Activated CD4-positive, alpha-beta T cell treated with anti-CD3 and anti-CD28 coated beads for 1 hour (primary cell): ENCODE data around the gene TMEM258.
A peak's percentile ranks its signal among the peaks of the same experiment; 100 is the strongest.

Experiments used
- DNase-seq: peaks from one replicate; pipeline ENCODE4 v3.0.0-alpha.2; 2020

TMEM258 gene

DNA sequence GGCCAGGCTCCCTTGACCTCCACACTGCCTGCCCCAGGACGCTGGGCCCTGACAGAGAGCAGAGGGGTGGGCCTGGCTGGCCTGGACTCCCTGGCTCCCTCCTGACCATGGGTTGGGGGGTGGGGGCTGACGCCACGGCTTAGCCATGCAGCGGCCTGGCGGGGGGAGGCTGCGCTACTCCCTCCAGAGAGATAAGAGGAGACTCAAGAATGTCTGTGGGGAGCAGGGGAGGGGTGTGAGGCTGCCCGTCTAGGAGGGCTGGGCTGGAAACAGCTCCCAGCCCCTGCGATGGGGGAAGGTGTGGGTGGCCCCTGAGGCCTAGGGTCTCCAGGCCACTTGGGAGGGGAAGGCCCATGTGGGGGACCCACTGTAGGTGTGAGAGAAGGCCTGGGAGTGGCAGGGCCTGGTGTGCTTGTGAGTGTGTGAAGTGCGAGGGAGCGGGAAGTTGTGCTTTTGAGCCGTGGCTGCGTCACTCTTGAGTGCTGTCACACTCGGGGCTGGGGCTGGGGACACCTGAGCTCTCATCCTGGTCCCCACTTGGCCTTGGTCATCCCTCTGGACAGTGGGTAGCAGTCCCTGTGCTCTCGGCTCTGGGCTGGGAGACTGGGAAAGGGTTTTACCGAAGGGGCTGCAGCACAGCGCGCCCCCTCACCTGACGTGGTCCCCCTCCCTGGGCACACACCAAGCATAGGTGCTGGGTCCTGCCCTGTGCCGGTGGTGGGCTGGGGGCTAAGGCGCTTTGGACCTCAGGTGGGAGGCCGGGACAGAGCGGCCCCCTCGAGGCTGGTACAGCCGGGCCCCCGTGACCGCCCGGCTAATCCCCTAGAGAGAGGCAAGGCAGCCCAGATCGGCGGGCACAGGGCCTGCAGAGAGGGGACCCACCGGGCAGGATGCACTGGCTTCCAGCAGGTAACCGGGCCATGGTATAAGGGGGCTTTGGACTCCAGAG is 37.6 kb downstream of the TMEM258 start:
- no peak for DNase-seq

DNA sequence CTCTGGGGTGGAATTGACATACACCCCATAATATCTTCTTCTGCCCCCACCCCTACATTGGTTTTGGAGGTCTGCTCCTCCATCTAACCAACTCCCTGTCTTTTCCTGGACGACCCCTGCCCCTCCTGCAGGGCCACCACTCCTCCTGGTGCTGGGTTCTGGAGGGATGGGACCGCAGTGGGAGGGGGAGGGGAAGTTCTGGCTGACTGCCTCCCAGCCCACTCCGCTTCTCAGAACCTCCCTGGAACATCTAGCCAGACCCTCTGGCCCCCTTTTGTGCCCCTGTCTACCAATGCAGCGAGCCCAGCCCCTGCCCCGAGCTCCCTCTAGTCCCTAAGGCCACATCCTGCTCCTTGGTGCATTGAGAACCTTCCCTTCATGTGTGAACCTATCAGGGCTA is 38.7 kb downstream of the TMEM258 start:
- no peak for DNase-seq

GRCh38 chr11:61752925-61753521 is 39.4 kb downstream of the TMEM258 start:
- DNase-seq, result no peak

- peak; percentile 31 for DNase-seq
These were observed 40.1 kb downstream of the TMEM258 start, which contains the start of gene MYRF for GRCh38 chr11:61752117-61752924. TSS of gene MYRF (plus strand) at chr11:61752636. CDS start at chr11:61752745, 109 bp downstream.

DNA sequence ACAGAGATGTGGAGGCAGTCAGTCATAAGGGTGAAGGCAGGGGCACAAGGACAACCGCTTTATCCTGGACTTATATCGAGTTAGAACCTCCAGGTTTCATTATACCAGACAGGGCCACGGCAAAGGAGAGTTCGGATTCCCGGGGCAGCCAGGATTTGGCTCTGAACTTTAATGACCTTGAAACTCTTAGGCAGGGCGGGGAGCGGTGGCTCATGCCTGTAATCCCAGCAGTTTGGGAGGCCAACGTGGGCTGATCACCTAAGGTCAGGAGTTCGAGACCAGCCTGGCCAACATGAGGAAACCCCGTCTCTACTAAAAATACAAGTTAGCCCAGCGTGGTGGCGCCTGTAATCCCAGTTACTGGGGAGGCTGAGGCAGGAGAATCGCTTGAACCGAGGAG is 41.0 kb downstream of the TMEM258 start:
- no peak for DNase-seq

- DNase-seq, result no peak
These were observed 41.6 kb downstream of the TMEM258 start for GRCh38 chr11:61750631-61751273.

DNA sequence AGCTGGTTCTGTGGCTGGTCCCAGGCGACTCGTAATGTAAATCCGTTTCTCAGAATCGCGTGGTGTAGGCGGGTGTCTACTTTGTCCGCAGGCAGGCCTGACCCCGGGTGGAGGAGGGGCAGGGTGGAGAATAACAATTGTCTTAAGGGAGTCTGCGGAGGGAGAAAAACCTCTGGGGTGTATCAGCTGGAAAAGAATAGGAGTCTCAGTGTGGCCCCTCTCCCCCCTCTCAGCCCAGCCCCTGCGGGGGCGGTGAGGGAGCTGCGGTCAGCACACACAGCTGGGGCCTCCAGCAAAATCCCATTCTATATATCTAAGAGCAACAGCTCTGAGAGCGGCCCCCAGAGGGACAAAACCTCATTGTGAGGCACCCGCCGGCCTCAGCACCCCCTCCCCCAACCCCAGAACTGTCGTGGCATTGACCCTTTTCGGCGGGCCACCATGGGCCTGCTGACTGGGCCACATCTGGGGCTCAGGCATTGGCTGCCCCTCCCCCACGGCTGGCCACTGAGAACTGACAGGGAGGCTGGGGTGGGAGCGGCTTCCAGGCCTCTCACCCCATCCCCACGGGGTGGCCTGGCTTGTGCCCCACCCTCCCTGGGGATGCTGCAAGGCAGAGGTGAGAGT is 42.7 kb downstream of the TMEM258 start:
- no peak for DNase-seq

DNA sequence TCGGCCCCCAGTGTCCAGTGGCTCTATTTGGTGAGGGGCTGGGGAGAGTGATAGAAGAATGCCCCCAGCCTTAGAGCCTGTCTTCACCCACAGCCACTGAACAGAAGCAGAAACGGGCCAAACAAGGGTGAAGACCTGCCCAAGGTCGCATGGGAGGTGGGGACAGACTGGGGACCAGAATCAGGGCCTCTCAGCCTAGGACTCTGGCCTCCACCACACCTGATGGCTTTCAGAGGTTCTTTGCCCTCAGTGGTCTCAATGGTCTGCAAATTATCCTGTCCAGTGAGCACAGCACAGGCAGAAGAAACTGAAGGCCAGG is 44.5 kb downstream of the TMEM258 start:
- no peak for DNase-seq

DNA sequence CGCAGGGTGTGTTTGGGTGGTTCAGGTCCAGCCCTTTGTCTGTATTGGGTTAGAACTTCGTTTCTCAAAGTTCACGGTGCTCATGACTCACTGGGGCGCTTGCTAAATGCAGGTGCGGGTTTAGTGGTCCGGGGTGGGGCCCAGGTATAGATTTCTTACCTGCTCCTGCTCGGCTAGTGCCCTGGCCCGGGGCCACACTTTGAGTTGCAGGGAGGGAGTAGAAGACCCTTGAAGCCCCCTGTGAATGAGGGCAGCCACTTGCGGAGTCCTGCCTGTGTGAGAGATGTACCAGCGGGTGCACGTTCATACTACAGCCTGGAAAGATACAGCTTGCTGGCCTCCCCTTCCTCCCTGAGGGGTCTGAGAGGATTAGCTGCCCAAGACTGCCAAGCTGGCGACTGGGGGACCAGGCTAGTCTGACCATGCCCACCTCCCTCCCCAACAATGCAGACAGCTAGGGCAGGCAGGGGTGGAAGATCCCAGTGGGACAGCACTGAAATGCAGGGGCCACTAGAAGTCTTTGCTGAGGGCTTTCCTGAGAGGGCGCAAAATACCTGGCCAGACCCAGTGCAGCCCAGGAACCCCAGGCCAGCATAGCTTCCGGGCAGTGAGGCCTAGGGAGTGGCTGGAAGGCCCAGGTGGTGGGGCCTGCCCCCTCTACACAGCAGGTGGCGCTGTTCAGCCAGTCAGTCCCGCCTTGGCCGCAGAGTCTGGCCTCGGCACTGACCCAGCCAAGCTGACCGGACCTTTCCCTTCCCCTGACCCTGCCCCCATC is 45.0 kb downstream of the TMEM258 start:
- DNase-seq, result no peak

DNA sequence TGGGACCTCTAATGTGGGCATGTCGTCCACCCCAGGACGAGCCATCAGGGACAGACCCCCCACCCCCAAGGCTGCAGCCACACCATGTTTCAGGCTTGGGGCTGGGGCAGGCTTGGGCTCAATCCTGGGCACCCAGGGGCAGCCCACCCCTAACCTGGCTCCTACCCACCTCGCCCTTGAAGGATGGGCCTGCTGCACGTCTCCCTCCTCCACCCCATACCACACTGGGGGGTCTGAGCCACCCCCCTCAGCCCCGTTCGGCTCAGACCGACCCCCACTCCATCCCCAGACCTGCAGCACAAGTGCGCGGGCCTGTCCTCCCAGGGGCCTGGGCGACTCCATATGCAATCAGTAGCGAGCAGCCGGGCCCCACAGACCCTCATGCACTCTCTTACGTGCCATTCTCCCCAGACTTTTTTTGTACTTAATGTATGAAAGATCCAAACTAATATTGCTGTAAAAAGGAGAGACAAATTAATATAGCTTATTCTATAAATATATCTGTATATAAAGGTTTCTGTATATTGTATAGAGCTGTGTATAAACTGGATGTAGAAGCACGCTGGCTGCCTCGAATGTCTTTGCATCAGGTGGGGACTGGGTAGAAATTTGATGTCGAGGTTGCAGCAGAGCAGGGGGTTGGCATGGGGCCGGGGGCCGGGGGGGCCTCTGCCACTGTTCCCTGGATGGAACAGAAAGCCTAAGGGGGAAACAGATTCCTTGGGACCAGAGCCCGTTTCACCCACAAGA is 45.8 kb downstream of the TMEM258 start:
- no peak for DNase-seq

DNA sequence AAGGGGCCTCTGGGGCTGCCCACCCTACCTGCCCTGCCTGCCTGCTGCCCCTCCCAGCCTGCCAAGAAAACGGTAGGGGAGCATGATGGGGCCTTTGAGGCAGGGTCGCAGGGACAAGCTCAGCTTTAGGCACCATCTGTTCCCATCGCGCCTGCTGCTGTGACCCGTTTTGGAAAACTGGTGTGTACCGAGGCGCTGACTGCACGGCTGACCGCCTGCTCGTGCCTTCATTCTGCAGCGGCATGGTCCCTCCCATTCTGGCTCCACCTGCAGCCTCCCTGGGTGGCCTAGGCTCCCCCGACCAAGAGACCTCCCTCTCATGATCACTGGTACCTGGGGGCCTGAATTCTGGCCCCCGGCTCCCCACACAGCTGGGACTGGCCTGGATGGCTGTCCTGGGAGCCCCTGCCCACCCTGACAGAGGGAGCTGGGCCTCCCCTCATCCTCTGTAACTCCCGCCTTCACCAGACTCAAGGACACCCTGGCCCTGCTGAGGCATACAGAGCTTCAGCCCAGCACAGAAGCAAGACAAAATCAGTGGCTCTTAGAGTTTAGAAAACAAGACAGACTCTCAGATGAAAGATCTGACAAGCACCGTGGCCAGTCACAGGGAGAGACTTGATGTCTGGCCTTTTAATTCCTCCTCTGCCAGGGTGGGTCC is 46.5 kb downstream of the TMEM258 start:
- DNase-seq, result no peak

GRCh38 chr11:61744609-61745156 is 47.7 kb downstream of the TMEM258 start:
- no peak for DNase-seq

DNA sequence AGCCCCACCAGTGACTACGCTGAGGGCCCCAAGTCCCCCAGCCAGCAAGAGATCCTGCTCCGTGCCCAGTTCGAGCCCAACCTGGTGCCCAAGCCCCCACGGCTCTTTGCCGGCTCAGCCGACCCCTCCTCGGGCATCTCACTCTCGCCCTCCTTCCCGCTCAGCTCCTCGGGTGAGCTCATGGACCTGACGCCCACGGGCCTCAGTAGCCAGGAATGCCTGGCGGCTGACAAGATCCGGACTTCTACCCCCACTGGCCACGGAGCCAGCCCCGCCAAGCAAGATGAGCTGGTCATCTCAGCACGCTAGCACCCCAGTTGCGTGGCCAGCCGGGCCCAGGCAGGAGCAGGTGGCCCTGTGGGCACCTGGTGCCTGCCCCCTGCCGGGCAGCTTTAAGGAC is 48.2 kb downstream of the TMEM258 start:
- no peak for DNase-seq

DNA sequence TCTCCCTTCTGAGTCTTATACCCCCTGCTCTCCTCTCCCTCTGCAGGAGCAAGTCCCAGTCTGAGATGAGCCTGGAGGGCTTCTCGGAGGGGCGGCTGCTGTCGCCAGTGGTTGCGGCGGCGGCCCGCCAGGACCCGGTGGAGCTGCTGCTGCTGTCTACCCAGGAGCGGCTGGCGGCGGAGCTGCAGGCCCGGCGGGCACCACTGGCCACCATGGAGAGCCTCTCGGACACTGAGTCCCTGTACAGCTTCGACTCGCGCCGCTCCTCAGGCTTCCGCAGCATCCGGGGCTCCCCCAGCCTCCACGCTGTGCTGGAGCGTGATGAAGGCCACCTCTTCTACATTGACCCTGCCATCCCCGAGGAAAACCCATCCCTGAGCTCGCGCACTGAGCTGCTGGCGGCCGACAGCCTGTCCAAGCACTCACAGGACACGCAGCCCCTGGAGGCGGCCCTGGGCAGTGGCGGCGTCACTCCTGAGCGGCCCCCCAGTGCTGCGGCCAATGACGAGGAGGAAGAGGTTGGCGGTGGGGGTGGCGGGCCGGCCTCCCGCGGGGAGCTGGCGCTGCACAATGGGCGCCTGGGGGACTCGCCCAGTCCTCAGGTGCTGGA is 48.8 kb downstream of the TMEM258 start:
- DNase-seq, result no peak

DNA sequence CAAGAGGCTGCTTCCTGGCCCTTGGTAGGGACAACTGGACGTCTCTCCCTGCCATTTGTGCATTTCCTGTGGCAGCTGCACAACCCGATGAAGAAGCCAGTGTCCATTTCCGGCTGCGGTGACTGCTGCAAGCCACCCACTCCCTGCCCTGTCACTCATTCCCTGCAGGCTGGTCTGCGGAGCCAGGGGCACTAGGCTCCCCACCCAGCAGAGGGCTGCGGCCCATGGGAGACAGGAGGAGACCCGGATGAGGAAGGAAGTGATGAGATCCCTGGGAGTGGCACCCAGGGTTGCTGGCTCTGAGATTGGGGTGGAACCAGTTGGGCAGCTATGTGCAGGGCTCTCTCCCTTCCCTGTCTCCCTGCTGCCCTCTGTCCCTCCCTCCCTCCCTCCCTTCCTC is 50.0 kb downstream of the TMEM258 start:
- no peak for DNase-seq

GRCh38 chr11:61739966-61740365 is 52.4 kb downstream of the TMEM258 start:
- no peak for DNase-seq

GRCh38 chr11:61739413-61739812 is 53.0 kb downstream of the TMEM258 start:
- DNase-seq, result no peak
